ENCODE results near the gene RINT1.
"Not testable (repeated sequence)": the region's sequence is repeated elsewhere in the genome, so short reads cannot be mapped to it uniquely, and the experiment has no call there.

RINT1 gene

DNA sequence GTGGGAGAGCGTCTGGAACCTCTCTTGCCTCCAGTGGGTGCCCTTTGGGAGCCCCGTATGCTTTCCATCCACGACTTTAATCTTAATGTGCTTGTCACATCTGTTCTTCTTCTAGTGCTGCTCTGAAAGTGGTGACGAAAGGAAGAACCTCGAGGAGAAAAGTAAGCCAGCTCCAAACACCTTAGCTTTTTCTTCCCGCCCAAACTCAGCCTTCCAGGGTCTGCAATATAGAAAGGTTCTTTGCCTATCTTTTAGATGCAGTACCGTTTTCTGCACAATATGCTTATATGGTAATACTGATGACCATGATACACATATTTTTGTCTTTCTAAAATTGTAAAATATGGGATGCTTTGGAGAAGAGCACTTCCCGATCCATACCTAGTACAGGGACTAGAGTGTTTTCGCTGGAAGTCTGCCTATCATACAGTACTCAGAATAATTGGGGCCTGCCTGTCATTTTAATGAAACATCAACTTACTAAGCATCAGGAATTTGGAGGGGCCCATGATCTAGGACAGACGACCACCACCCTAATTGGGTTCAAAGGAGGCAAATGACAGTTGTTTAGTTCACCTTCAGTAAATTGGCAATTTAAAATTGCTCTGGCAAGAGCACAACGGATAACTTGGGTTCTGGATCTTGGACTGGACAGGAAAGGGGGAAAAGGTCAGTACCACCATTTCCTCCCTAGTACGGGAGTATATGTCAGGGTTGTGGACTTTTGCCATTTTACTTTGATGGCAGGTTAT lies 884 bp downstream of the RINT1 start:
- no peak for DNase-seq

DNA sequence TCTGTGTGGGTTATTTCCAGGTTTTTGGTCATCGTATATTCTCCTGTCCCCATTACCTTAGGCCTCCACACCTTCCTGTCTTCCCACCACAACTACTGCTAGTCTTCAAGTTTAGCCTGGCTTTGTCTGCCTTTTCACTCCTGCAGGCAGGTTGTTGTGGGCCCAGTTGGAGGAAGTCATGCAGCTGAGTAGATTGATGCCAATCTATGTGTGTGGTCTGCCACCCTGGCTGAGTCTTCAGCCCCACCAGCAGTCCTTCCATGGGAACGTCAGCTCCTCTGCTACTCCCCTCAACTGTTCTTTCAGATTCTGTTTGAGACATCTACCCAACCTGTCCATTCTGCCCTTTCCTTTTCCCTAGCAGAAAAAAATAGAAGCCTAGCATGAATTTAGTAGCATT lies 6.3 kb downstream of the RINT1 start:
- no peak for DNase-seq

- no peak for DNase-seq
Observed at GRCh38 chr7:105559926-105560325, 27.9 kb downstream of the RINT1 start.

DNA sequence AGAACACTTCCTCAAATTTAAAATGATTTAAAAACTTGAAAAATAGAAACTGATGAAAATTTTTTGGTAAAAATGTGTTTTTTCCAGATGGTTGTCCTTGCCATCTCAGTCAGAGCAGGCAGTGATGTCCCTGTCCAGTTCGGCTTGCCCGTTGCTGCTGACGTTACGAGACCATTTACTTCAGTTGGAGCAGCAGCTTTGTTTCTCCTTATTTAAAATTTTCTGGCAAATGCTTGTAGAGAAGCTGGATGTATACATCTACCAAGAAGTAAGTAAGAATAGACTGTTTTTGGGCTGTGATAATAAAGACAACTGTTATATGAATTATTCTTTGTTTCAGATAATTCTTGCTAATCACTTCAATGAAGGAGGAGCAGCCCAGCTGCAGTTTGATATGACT lies 33.2 kb downstream of the RINT1 start:
- no peak for DNase-seq

GRCh38 chr7:105567024-105567423 lies 35.0 kb downstream of the RINT1 start:
- DNase-seq: no peak

GRCh38 chr7:105567821-105568220 lies 35.8 kb downstream of the RINT1 start:
- DNase-seq: no peak

GRCh38 chr7:105571891-105572290 lies 39.9 kb downstream of the RINT1 start:
- no peak for DNase-seq

DNA sequence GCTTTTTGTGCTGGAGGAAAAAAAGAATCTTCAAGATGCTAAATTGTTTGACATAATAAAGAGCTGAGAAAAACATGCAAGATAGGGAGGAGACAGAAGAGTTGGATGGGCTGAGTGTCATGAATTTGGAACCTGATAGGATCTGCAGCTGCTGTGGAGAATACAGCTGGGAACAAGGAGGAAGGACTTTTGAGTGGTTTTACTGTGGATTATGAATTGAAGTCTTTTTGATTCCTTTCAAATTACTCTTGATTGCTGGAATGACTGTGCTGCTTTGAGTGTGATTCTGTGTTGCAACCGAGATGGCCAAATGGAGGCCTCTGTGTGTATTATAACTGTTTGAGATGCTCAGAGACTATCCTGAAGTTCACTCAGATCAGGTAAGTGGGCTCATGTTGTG lies 45.2 kb downstream of the RINT1 start:
- no peak for DNase-seq

DNA sequence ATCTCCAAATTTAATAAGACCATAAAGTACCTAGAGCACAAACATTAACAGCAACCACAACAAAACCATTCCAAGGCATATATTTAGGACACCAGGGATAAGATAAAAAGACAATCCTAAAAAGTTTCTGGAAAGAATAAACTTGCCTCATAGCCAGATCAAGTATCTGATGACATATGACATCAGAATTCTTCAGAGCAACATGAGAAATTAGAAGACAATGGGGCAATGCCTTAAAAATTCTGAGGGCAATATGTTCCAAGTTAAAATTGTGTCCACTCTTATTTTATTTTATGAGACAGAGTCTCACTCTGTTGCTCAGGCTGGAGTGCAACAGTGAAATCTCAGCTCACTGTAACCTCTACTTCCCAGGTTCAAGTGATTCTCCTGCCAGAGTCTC lies 46.5 kb downstream of the RINT1 start:
- no peak for DNase-seq

- DNase-seq: no peak
Observed at GRCh38 chr7:105580022-105580740, 48.2 kb downstream of the RINT1 start.

GRCh38 chr7:105581066-105581811 lies 49.2 kb downstream of the RINT1 start, which contains the start of gene EFCAB10:
Gene EFCAB10, minus strand, starts transcription at chr7:105581493. Its CDS starts 30 bp downstream, at chr7:105581463.
- peak; percentile 33 for DNase-seq

DNA sequence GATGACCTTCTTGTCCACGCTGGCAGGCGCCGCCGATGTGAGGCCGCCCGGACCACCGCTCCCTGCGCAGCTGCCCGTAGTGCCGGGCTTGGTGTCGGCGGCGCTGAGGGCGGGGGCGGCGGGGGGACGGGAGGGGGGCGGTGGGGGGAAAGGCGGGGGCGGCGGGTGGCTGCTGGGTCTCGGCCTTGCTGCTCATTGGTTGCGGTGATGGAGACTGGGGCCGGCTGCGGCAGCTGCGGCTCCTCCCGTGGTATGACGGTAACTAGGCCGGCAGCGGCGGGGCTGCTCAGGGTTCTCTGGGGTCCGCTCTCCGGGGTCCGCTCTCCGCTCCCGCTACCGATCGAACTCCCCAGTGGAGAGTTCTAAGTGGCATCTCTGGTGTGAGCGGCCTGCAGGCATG lies 51.1 kb downstream of the RINT1 start:
- DNase-seq: no peak

DNA sequence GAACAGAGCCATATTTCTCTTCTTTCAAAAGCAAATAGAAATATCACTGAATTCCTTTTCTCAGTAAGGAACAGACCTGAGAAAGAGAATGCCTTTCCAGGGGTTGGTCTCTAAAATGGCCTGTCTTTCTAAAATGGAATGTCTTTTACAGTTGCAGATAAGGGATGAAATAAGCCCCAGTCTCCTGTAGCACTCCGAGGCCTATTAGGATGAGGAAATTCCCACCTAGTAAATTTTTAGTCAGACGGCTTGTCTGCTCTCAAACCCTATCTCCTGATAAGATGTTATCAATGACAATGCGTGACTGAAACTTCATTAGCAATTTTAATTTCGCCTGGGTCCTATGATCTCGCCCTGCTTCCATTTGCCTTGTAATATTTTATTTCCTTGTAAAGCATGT lies 52.2 kb downstream of the RINT1 start:
- DNase-seq: no peak

DNA sequence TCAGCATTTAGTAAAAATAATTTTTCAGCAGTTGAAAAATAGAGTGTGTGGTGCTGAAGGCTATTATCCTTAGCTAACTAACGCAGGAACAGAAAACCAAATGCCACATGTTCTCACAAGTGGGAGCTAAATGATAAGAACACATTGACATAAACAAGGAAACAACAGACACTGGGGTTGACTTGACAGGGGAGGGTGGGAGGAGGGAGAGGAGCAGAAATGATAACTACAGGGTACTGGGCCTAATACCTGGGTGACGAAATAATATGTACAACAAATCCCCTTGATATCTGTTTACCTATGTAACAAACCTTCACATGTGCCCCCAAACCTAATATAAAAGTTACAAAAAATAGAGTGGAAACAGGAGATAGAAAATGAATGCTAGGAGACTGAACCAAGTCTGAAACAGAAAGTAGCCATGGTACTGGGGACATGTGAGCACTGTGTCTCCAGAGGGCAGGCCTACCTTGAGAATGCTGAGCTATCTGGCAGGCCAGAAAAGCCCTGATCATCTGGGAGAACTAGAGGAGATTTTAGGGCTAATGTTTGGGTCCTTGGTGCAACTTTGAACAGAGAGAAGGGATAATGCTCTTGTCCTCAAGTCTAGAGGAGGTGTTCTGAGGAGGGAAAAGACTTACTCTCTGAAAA lies 54.0 kb downstream of the RINT1 start:
- no peak for DNase-seq

DNA sequence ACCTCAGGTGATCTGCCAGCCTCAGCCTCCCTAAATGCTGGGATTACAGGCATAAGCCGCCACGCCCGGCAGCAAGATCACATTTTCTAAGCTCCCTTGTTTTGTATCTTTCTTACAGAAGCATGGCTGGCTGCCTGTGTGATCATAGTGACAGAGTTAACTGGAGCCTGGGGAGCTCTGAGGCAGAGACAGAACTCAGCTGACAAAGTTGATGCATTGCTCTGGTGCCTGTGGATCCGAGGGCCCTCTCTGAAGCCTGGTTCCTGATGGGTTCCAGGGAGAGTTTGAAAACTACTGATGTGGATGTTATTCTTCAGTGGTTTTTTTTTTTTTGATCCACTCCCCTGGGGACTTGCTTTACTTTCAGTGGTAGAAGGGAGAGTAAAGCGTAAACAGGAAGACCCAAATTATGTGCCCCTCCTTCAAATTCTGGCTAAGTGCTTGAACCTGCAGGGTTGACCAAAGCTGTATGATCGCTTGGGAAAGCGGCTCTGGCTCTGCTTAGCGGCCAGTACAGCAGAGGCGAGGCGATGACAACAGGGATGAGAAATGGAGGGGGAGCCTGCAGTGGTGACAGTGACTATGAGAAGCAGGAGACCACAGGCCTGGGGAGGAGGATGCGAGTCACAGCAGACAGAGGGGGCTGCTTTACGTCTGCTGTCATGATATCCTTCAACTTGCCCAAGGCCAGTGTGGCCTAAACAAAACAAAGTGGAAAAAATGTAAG lies 56.1 kb downstream of the RINT1 start:
- DNase-seq: no peak

- DNase-seq: peak; percentile 65
Observed at GRCh38 chr7:105589356-105590077, 57.5 kb downstream of the RINT1 start.

DNA sequence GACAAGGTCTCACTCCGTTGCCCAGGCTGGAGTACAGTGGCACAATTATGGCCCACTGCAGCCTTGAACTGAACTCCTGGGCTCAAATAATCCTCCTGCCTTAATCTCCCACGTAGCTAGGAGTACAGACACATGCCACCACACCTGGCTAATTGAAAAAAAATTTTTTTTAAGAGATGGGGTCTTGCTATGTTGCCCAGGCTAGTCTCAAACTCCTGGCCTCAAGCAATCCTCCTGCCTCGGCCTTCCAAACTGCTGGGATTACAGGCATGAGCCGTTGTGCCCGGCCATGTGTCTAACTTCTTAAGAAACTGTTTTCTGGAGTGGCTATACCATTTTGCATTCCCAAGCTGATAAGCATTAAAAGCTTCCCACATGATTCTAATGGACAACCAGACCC lies 58.8 kb downstream of the RINT1 start:
- DNase-seq: no peak

DNA sequence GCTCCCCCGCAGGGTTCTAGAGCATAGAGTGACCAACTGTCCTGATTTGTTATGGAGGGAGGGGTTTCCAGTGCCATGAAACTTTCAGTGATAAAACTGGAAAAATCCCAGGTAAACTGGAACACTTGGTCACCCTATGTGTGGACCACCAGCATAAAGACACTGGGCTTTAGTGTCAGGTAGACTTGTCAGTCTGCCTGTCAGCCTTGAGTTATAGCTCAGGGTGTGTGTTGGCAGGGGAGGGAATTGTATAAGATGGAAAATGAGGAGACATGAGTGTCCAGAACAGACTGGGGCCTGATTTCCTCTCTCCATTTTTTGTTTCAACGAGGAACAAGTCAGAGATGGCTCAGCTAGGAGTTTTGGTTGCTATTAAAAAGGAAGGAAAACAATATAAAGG lies 59.5 kb downstream of the RINT1 start:
- DNase-seq: no peak

GRCh38 chr7:105594034-105594433 lies 62.0 kb downstream of the RINT1 start:
- no peak for DNase-seq

- DNase-seq: no peak
Observed at GRCh38 chr7:105596866-105597265, 64.9 kb downstream of the RINT1 start.

GRCh38 chr7:105599080-105599479 lies 67.1 kb downstream of the RINT1 start:
- not testable (repeated sequence) for DNase-seq

- no peak for DNase-seq
Observed at GRCh38 chr7:105599551-105599950, 67.5 kb downstream of the RINT1 start.
